GM12878 (cell line): ENCODE measurements around the gene PELI2. TPM values are rescaled to one million over a fixed set of nuclear protein-coding genes. Genes with fewer than 3 reads are reported as not detected.

Source experiments
- ATAC-seq: fragments of 200-7000 bp; cut with Tn5 transposase; 3 replicates; pipeline ENCODE4 v1.9.1; 2020; ENCODE audit warnings: mild to moderate bottlenecking, moderate library complexity
- BruUV-seq: library from RNA; stranded (reverse); fragments of 400-500 nt; replicated peaks from 2 replicates; lab custom pipeline; 2021; lab: Mats Ljungman, UMichigan
- CTCF ChIA-PET: fragments of 300-600 bp; sonication (Branson Sonifier 250); formaldehyde crosslinking; extraction: SDS; loops from one replicate; lab custom pipeline; 2021; ENCODE audit warnings: inconsistent platforms; lab: Yijun Ruan, JAX
- POLR2A ChIA-PET: fragments of 350-600 bp; formaldehyde crosslinking; extraction: SDS; loops from one replicate; lab custom pipeline; 2021; ENCODE audit warnings: inconsistent platforms; lab: Charles Lee
- RAD21 ChIA-PET: fragments of 300-600 bp; sonication (Branson Sonifier 250); formaldehyde crosslinking; loops from one replicate; lab custom pipeline; 2023; ENCODE audit warnings: antibody characterized with exemption; ENCODE audit not compliant: unreplicated experiment; lab: Charles Lee
- SMC1A ChIA-PET: fragments of 300-600 bp; sonication (Branson Sonifier 250); formaldehyde crosslinking; loops from one replicate; lab custom pipeline; 2023; ENCODE audit not compliant: unreplicated experiment, uncharacterized antibody; lab: Charles Lee
- DNase-seq: peaks from one replicate; pipeline ENCODE4 v3.0.0-alpha.2; 2011; ENCODE audit warnings: low read depth, low spot score
- FAIRE-seq: peaks from 3 replicates; lab custom pipeline; 2011; peaks lifted over from hg19 to GRCh38; lab: Jason Lieb, UNC
- H2AFZ ChIP-seq: 2 replicates; pipeline ENCODE4 v1.6.0; 2011; ENCODE audit warnings: low read depth, low read length, control low read depth; ENCODE audit not compliant: control insufficient read depth
- H3K27ac ChIP-seq: 2 replicates; pipeline ENCODE4 v1.5.1; 2011; ENCODE audit warnings: control low read depth; ENCODE audit not compliant: control insufficient read depth, insufficient read depth
- H3K27me3 ChIP-seq, 2 experiments: replicated peaks in 1 of 2; 2 replicates each; pipeline versions ENCODE4 v1.6.0 to v1.6.1; 2011; ENCODE audit warnings: low read length in 1 of 2; ENCODE audit not compliant: control insufficient read depth in 2 of 2, insufficient read depth in 2 of 2
- H3K36me3 ChIP-seq, 2 experiments: 2 replicates each; pipeline ENCODE4 v1.5.1; 2011; ENCODE audit warnings: low read length in 1 of 2; ENCODE audit not compliant: control insufficient read depth in 2 of 2, insufficient read depth in 2 of 2
- H3K4me1 ChIP-seq: 2 replicates; pipeline ENCODE4 v1.6.1; 2011; ENCODE audit warnings: mild to moderate bottlenecking, low read length, moderate library complexity, mixed read lengths; ENCODE audit not compliant: control insufficient read depth, insufficient read depth
- H3K4me2 ChIP-seq: 2 replicates; pipeline ENCODE4 v1.6.0; 2011; ENCODE audit warnings: control low read depth; ENCODE audit not compliant: control insufficient read depth, insufficient read depth
- H3K4me3 ChIP-seq: fragments of 200-600 bp; sonication (generic); 2 replicates; pipeline ENCODE4 v1.5.1; 2016
- H3K79me2 ChIP-seq: 2 replicates; pipeline ENCODE4 v1.6.0; 2011; ENCODE audit warnings: low read length; ENCODE audit not compliant: control insufficient read depth, insufficient read depth
- H3K9ac ChIP-seq: 2 replicates; pipeline ENCODE4 v1.8.0; 2011; ENCODE audit warnings: low read length, control low read depth, mixed read lengths; ENCODE audit not compliant: control insufficient read depth, insufficient read depth
- H3K9me3 ChIP-seq: replicated peaks from 3 replicates; pipeline ENCODE4 v1.5.1; 2011; ENCODE audit warnings: mild to moderate bottlenecking, low read length; ENCODE audit not compliant: control insufficient read depth, insufficient read depth
- H4K20me1 ChIP-seq: 2 replicates; pipeline ENCODE4 v1.6.0; 2011; ENCODE audit not compliant: control insufficient read depth, insufficient read depth
- CREB1 ChIP-seq: IDR thresholded peaks from 2 replicates; pipeline ENCODE4 v1.6.1; 2012; ENCODE audit warnings: low read depth, mild to moderate bottlenecking, inconsistent platforms
- NFIC ChIP-seq: IDR thresholded peaks from 2 replicates; pipeline ENCODE4 v1.6.1; 2012; ENCODE audit warnings: low read depth, mild to moderate bottlenecking, inconsistent platforms, low read length, moderate library complexity
- TCF12 ChIP-seq: IDR thresholded peaks from 2 replicates; pipeline ENCODE4 v1.6.1; 2011; ENCODE audit warnings: low read depth, mild to moderate bottlenecking, low read length
- ZBTB33 ChIP-seq: fragments of 450-650 bp; IDR thresholded peaks from 2 replicates; pipeline ENCODE4 v1.6.1; 2017; ENCODE audit warnings: mild to moderate bottlenecking
- ZNF622 ChIP-seq: fragments of 450-650 bp; IDR thresholded peaks from 2 replicates; pipeline ENCODE4 v1.6.1; 2017; ENCODE audit warnings: mild to moderate bottlenecking, inconsistent platforms
- WGBS: methylation state at CpG from one replicate; pipeline ENCODE4 v1.1.6; 2016; ENCODE audit warnings: low lambda C conversion rate; ENCODE audit not compliant: insufficient replicate concordance, insufficient coverage; ENCODE audit errors: missing lambda C conversion rate; 5-methylcytosine and 5-hydroxymethylcytosine counted together
- in situ Hi-C: fragments of 300-500 bp; cut with MboI; formaldehyde crosslinking; loops from 9 replicates; pipeline ENCODE4 v1.14.3; 2018; ENCODE audit warnings: mixed read lengths
- intact Hi-C: fragments of 100-400 bp; cut with micrococcal nuclease; formaldehyde crosslinking; loops from one replicate; pipeline ENCODE4 v1.14.2; 2022; ENCODE audit not compliant: unreplicated experiment
- polyA plus RNA-seq, 11 experiments: library from polyadenylated mRNA; depleted of rRNA in 4 of 11; unstranded in 6 of 11; stranded (reverse) in 5 of 11; fragments of >200 nt; fragmentation: Nextera tagmentation in 4 of 11; fragmentation: Illumina TruSeq in 1 of 11; extraction: Ambion mirVana in 4 of 11; extraction: Trizol in 1 of 11; gene quantifications; 1 replicate in 1 of 11; 2 replicates in 10 of 11; pipeline versions ENCODE4 v1.2.1 to v1.2.3, GENCODE V29; 2011 to 2016; ENCODE audit warnings: inconsistent platforms in 2 of 11, missing spikeins in 2 of 11, low read depth in 1 of 11
- total RNA-seq, 4 experiments: library from RNA; depleted of rRNA in 3 of 4; stranded (reverse); fragments of >200 nt in 3 of 4; fragmentation: Illumina TruSeq in 1 of 4; extraction: Trizol in 1 of 4; gene quantifications; 2 replicates each; pipeline versions ENCODE4 v1.2.1 to v1.2.3, GENCODE V29; 2013 to 2021

PELI2 gene
- total and polyA plus RNA-seq, 10 of the 15 experiments (the other 5 are each of a cell fraction or from before 2014, with no cell fraction given): under 0.01 to 0.10 (median 0.01) TPM; not detected in 3

GRCh38 chr14:56333359-56334292, 215.4 kb downstream of the PELI2 start:
- no peaks in the 10 kb centered on the region for H3K36me3 ChIP-seq
- H3K27me3 ChIP-seq: no peaks in the 10 kb centered on the region
- BruUV-seq: no TSS peak
- 21% methylated on average over 9 of the region's 9 CpGs for WGBS
- DNase-seq (no peak), ATAC-seq (no peak), FAIRE-seq (no peak)
- SMC1A ChIA-PET: no interaction called here
- no peaks in the 10 kb centered on the region for H4K20me1 ChIP-seq
- no peaks in the 10 kb centered on the region for H3K79me2 ChIP-seq
- no peaks in the 10 kb centered on the region for H3K4me1 ChIP-seq
- in situ Hi-C loops: no loop called here
- H3K9ac ChIP-seq: no peak overlapping the region
- H3K4me2 ChIP-seq: no peak overlapping the region
- CTCF ChIA-PET: no interaction called here
- TF ChIP-seq ZBTB33 (no peak), NFIC (no peak), TCF12 (no peak), CREB1 (no peak), ZNF622 (no peak)
- H2AFZ ChIP-seq: no peak overlapping the region
- no peak overlapping the region for H3K27ac ChIP-seq
- intact Hi-C loops: no loop called here
- POLR2A ChIA-PET: no interaction called here
- RAD21 ChIA-PET: interaction anchor here (1.5 kb wide), 1 partner anchor 602 kb away, joined by 4 read pairs; no protein-coding TSS in a partner anchor
- H3K4me3 ChIP-seq: no peak overlapping the region
- no peaks in the 10 kb centered on the region for H3K9me3 ChIP-seq
